MM.1S (cell line): ENCODE results near the gene REG1A.

Experiments used
- DNase-seq: peaks from one replicate; pipeline ENCODE4 v3.0.0-alpha.2; 2015
- H2AFZ ChIP-seq: fragments of 300-600 bp; sonication (generic); 2 replicates; pipeline ENCODE4 v1.6.0; 2016; ENCODE audit warnings: antibody characterized with exemption, low read length
- H3F3A ChIP-seq: fragments of 300-600 bp; sonication (generic); 2 replicates; pipeline ENCODE4 v1.6.1; 2016; ENCODE audit warnings: mild to moderate bottlenecking, antibody characterized with exemption, low read length, moderate library complexity, mixed read lengths; ENCODE audit not compliant: insufficient read depth
- H3K27ac ChIP-seq: fragments of 300-600 bp; sonication (generic); 2 replicates; pipeline ENCODE4 v1.5.1; 2016; ENCODE audit warnings: mild to moderate bottlenecking, low read length
- H3K27me3 ChIP-seq: fragments of 300-600 bp; sonication (generic); replicated peaks from 2 replicates; pipeline ENCODE4 v1.6.0; 2016; ENCODE audit warnings: low read length; ENCODE audit not compliant: insufficient read depth
- H3K36me3 ChIP-seq: fragments of 300-600 bp; sonication (generic); replicated peaks from 2 replicates; pipeline ENCODE4 v1.6.1; 2016; ENCODE audit warnings: mild to moderate bottlenecking, low read length, mixed read lengths; ENCODE audit not compliant: insufficient read depth
- H3K4me1 ChIP-seq: fragments of 300-600 bp; sonication (generic); 2 replicates; pipeline ENCODE4 v1.6.1; 2016; ENCODE audit warnings: low read length, mixed read lengths
- H3K4me2 ChIP-seq: fragments of 300-600 bp; sonication (generic); 2 replicates; pipeline ENCODE4 v1.6.0; 2016; ENCODE audit warnings: low read depth, low read length
- H3K4me3 ChIP-seq: fragments of 300-600 bp; sonication (generic); 2 replicates; pipeline ENCODE4 v1.5.1; 2016; ENCODE audit warnings: low read length, mixed read lengths
- H3K79me2 ChIP-seq: fragments of 300-600 bp; sonication (generic); 2 replicates; pipeline ENCODE4 v1.6.1; 2016; ENCODE audit warnings: mixed run types, low read length, mixed read lengths
- H3K9ac ChIP-seq: fragments of 300-600 bp; sonication (generic); 2 replicates; pipeline ENCODE4 v1.6.1; 2016; ENCODE audit warnings: low read length, mixed read lengths
- H3K9me2 ChIP-seq: fragments of 300-600 bp; sonication (generic); replicated peaks from 2 replicates; pipeline ENCODE4 v1.6.1; 2016; ENCODE audit warnings: mild to moderate bottlenecking, low read length, mixed read lengths; ENCODE audit not compliant: insufficient read depth
- H3K9me3 ChIP-seq: fragments of 300-600 bp; sonication (generic); replicated peaks from 2 replicates; pipeline ENCODE4 v1.6.1; 2016; ENCODE audit warnings: mild to moderate bottlenecking, low read length, mixed read lengths; ENCODE audit not compliant: insufficient read depth
- H4K20me1 ChIP-seq: fragments of 300-600 bp; sonication (generic); 2 replicates; pipeline ENCODE4 v1.6.1; 2016; ENCODE audit warnings: mild to moderate bottlenecking, low read length, moderate library complexity, mixed read lengths; ENCODE audit not compliant: insufficient read depth
- CTCF ChIP-seq: fragments of 300-600 bp; sonication (generic); IDR thresholded peaks from 2 replicates; pipeline ENCODE4 v1.5.1; 2016; ENCODE audit warnings: antibody characterized with exemption, low read length, mixed read lengths
- EZH2 ChIP-seq: fragments of 300-600 bp; sonication (generic); optimal IDR thresholded peaks from 2 replicates; pipeline ENCODE3; 2017; ENCODE audit warnings: low read depth, mild to moderate bottlenecking, antibody characterized with exemption, low read length, mixed read lengths
- EZH2phosphoT487 ChIP-seq: fragments of 300-600 bp; sonication (generic); IDR thresholded peaks from 2 replicates; pipeline ENCODE4 v1.6.1; 2018; ENCODE audit warnings: antibody characterized with exemption, low read length

The REG1A gene

GRCh38 chr2:79112269-79112668, 8.0 kb upstream of the REG1A start:
- Histone ChIP-seq H3K27ac (no peak overlapping the region), H3F3A (no peaks in the 10 kb centered on the region), H3K9me2 (no peaks in the 10 kb centered on the region), H3K4me2 (no peak overlapping the region), H3K4me3 (no peak overlapping the region), H2AFZ (no peak overlapping the region), H3K9ac (no peak overlapping the region), H3K9me3 (no peaks in the 10 kb centered on the region), H3K4me1 (no peaks in the 10 kb centered on the region), H3K79me2 (no peaks in the 10 kb centered on the region), H4K20me1 (no peaks in the 10 kb centered on the region), H3K27me3 (no peaks in the 10 kb centered on the region), H3K36me3 (no peaks in the 10 kb centered on the region)
- DNase-seq, result no peak
- no peak for TF ChIP-seq CTCF

GRCh38 chr2:79114797-79115494, 5.3 kb upstream of the REG1A start:
- Histone ChIP-seq H3K9me2 (no peaks in the 10 kb centered on the region), H3K9ac (no peak overlapping the region), H3K27me3 (no peaks in the 10 kb centered on the region), H3K36me3 (no peaks in the 10 kb centered on the region), H3K4me2 (no peak overlapping the region), H3F3A (no peaks in the 10 kb centered on the region), H4K20me1 (no peaks in the 10 kb centered on the region), H2AFZ (no peak overlapping the region), H3K9me3 (no peaks in the 10 kb centered on the region), H3K4me3 (no peak overlapping the region), H3K27ac (no peak overlapping the region), H3K79me2 (no peaks in the 10 kb centered on the region), H3K4me1 (no peaks in the 10 kb centered on the region)
- TF ChIP-seq CTCF (no peak), EZH2 (no peak), EZH2phosphoT487 (no peak)
- no peak for DNase-seq

- H2AFZ ChIP-seq, result no peak overlapping the region
- no peaks in the 10 kb centered on the region for H3K36me3 ChIP-seq
- no peak for DNase-seq
- H3K9me3 ChIP-seq, result no peaks in the 10 kb centered on the region
- no peak overlapping the region for H3K4me3 ChIP-seq
- H3F3A ChIP-seq, result no peaks in the 10 kb centered on the region
- TF ChIP-seq CTCF, result no peak
- no peak for TF ChIP-seq EZH2phosphoT487
- no peak for TF ChIP-seq EZH2
- H3K79me2 ChIP-seq, result no peaks in the 10 kb centered on the region
- no peaks in the 10 kb centered on the region for H3K9me2 ChIP-seq
- no peaks in the 10 kb centered on the region for H3K27me3 ChIP-seq
- H4K20me1 ChIP-seq, result no peaks in the 10 kb centered on the region
- no peaks in the 10 kb centered on the region for H3K4me1 ChIP-seq
- no peak overlapping the region for H3K4me2 ChIP-seq
- no peak overlapping the region for H3K9ac ChIP-seq
- no peak overlapping the region for H3K27ac ChIP-seq
These were observed 3.0 kb upstream of the REG1A start for GRCh38 chr2:79116997-79117928.
